ENCODE data around the gene LIPF. TPM values are rescaled to one million over a fixed set of nuclear protein-coding genes. Genes with fewer than 3 reads are reported as not detected.

LIPF gene
- total RNA-seq, 1 experiment from 2014 or later, result not detected

DNA sequence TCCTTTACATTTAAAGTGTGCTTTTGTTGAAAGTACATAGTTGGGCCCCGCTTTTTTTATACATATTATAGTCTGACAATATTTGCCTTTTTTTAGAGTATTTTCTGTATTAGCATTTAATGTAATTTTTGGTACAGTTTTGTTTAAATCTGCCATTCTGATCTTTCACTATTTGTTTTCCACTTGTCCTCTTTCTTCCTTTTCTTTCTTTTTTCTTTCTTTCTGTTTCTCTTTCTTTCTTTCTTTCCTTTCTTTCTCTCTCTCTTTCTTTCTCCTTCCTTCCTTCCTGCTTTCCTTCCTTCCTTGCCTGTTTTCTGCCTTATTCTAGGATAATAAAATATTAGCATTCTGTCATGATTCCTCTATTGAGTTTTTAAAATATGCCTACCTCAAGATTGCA, 51.3 kb downstream of the LIPF start:
- H3K4me3 Mint-ChIP-seq (ENCODE audit: unreplicated experiment), result no peak overlapping the region
- H3K9me3 Mint-ChIP-seq (ENCODE audit: unreplicated experiment), result no peaks in the 10 kb centered on the region
- POLR2A ChIA-PET, result no interaction called here
- no peak overlapping the region for H3K27ac Mint-ChIP-seq (ENCODE audit: low read depth, unreplicated experiment)
- no peaks in the 10 kb centered on the region for H3K4me1 Mint-ChIP-seq (ENCODE audit: insufficient read depth, unreplicated experiment)
- TF ChIP-seq, protein P1, sequence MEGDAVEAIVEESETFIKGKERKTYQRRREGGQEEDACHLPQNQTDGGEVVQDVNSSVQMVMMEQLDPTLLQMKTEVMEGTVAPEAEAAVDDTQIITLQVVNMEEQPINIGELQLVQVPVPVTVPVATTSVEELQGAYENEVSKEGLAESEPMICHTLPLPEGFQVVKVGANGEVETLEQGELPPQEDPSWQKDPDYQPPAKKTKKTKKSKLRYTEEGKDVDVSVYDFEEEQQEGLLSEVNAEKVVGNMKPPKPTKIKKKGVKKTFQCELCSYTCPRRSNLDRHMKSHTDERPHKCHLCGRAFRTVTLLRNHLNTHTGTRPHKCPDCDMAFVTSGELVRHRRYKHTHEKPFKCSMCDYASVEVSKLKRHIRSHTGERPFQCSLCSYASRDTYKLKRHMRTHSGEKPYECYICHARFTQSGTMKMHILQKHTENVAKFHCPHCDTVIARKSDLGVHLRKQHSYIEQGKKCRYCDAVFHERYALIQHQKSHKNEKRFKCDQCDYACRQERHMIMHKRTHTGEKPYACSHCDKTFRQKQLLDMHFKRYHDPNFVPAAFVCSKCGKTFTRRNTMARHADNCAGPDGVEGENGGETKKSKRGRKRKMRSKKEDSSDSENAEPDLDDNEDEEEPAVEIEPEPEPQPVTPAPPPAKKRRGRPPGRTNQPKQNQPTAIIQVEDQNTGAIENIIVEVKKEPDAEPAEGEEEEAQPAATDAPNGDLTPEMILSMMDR (IDR thresholded peaks at IDR 0.05; ENCODE audit: unreplicated experiment), result no peak
- no peaks in the 10 kb centered on the region for H3K27me3 Mint-ChIP-seq (ENCODE audit: insufficient read depth, unreplicated experiment)
- intact Hi-C loops (cut with micrococcal nuclease), result no loop called here
- BruUV-seq (replicated peaks), result no TSS peak
- CTCF ChIA-PET, result no interaction called here
- no peaks in the 10 kb centered on the region for H3K36me3 Mint-ChIP-seq (ENCODE audit: insufficient read depth, unreplicated experiment)
- no peak for DNase-seq (ENCODE audit: unreplicated experiment)

DNA sequence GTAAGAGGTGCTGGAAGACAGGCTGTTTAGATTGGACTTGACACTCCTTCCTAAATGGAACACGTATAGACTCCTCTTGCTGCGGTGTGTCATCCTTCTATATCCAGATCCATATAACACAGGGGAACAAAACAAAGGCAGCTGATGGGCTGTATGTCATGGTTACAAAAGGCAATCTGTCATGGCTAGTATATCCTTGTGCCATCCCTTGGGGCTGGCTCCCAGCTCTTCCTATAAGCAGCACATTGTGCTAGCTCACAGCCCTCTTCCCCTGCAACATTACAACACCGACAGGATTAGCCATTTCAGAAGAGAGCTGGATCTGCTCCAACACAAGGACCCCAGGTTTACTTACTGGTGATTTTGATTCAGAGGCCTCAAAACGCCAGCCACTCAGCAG, 57.1 kb downstream of the LIPF start:
- intact Hi-C loops (cut with micrococcal nuclease), result no loop called here

GRCh38 chr10:88725798-88726197, 61.6 kb downstream of the LIPF start:
- Mint-ChIP-seq H3K27ac (ENCODE audit: low read depth, unreplicated experiment) (no peak overlapping the region), H3K36me3 (ENCODE audit: insufficient read depth, unreplicated experiment) (no peaks in the 10 kb centered on the region), H3K9me3 (ENCODE audit: unreplicated experiment) (no peaks in the 10 kb centered on the region), H3K27me3 (ENCODE audit: insufficient read depth, unreplicated experiment) (no peaks in the 10 kb centered on the region), H3K4me3 (ENCODE audit: unreplicated experiment) (no peak overlapping the region), H3K4me1 (ENCODE audit: insufficient read depth, unreplicated experiment) (no peaks in the 10 kb centered on the region)
- TF ChIP-seq, protein P1 (IDR thresholded peaks at IDR 0.05; ENCODE audit: unreplicated experiment), result no peak
- DNase-seq (ENCODE audit: unreplicated experiment), result no peak
- intact Hi-C loops (cut with micrococcal nuclease), result no loop called here
- ChIA-PET POLR2A (interaction anchor here (0.8 to 1.0 kb wide), 2 partner anchors 18 to 907 kb away, joined by 3 read pairs; no protein-coding TSS in a partner anchor), CTCF (no interaction called here)
- BruUV-seq (replicated peaks), result no TSS peak

More for the DNA sequence above, 57.1 kb downstream of the LIPF start:
- ChIA-PET POLR2A (interaction anchor here (0.8 to 1.1 kb wide), 2 partner anchors 14 to 16 kb away, joined by 3 read pairs; partner anchors contain the start of gene LIPK), CTCF (interaction anchor here (0.6 to 1.1 kb wide), 2 partner anchors 9 to 89 kb away, joined by 3 read pairs; no protein-coding TSS in a partner anchor)
- no TSS peak for BruUV-seq (replicated peaks)
- Mint-ChIP-seq H3K4me3 (ENCODE audit: unreplicated experiment) (no peak overlapping the region), H3K4me1 (ENCODE audit: insufficient read depth, unreplicated experiment) (no peaks in the 10 kb centered on the region), H3K27ac (ENCODE audit: low read depth, unreplicated experiment) (no peak overlapping the region), H3K27me3 (ENCODE audit: insufficient read depth, unreplicated experiment) (no peaks in the 10 kb centered on the region), H3K9me3 (ENCODE audit: unreplicated experiment) (no peaks in the 10 kb centered on the region), H3K36me3 (ENCODE audit: insufficient read depth, unreplicated experiment) (no peaks in the 10 kb centered on the region)
- DNase-seq (ENCODE audit: unreplicated experiment), result no peak
- TF ChIP-seq, protein P1 (IDR thresholded peaks at IDR 0.05; ENCODE audit: unreplicated experiment), result no peak

- H3K27ac Mint-ChIP-seq (ENCODE audit: low read depth, unreplicated experiment), result no peak overlapping the region
These were observed 64.0 kb downstream of the LIPF start for GRCh38 chr10:88728107-88728763.

More at GRCh38 chr10:88728107-88728763, 64.0 kb downstream of the LIPF start:
- POLR2A ChIA-PET, result interaction anchor here (0.7 to 1.3 kb wide), 2 partner anchors 19 to 31 kb away, joined by 3 read pairs; no protein-coding TSS in a partner anchor
- intact Hi-C loops (cut with micrococcal nuclease), result no loop called here
- BruUV-seq (replicated peaks), result no TSS peak
- CTCF ChIA-PET, result interaction anchor here (0.5 to 1.4 kb wide), 8 partner anchors 17 to 1125 kb away, joined by 3 to 5 read pairs (median 4); no protein-coding TSS in a partner anchor
- TF ChIP-seq, protein P1 (IDR thresholded peaks at IDR 0.05; ENCODE audit: unreplicated experiment), result peak; percentile 18
- H3K4me1 Mint-ChIP-seq (ENCODE audit: insufficient read depth, unreplicated experiment), result no peaks in the 10 kb centered on the region
- H3K9me3 Mint-ChIP-seq (ENCODE audit: unreplicated experiment), result no peaks in the 10 kb centered on the region
- H3K36me3 Mint-ChIP-seq (ENCODE audit: insufficient read depth, unreplicated experiment), result no peaks in the 10 kb centered on the region
- H3K27me3 Mint-ChIP-seq (ENCODE audit: insufficient read depth, unreplicated experiment), result no peaks in the 10 kb centered on the region
- DNase-seq (ENCODE audit: unreplicated experiment), result peak; percentile 1
- H3K4me3 Mint-ChIP-seq (ENCODE audit: unreplicated experiment), result no peak overlapping the region

Other genes starting within 250 kb of the LIPF start
- not detected in 2 replicates for gene RNLS, start 81.1 kb upstream of the LIPF start, total RNA-seq (2022)
- gene LIPJ, start 77.7 kb upstream of the LIPF start, total RNA-seq (2022), result not detected in 2 replicates
- gene LIPK, start 41.8 kb downstream of the LIPF start, total RNA-seq (2022), result not detected in 2 replicates
- not detected in 2 replicates for gene LIPN, start 95.6 kb downstream of the LIPF start, total RNA-seq (2022)
- gene LIPM, start 138.3 kb downstream of the LIPF start, total RNA-seq (2022), result not detected in 2 replicates
- gene ANKRD22, start 187.4 kb downstream of the LIPF start, total RNA-seq (2022), result 0.26 TPM in 1 of 2 replicates, not detected in the other
- 18.9 and 29.2 TPM in 2 replicates for gene STAMBPL1, start 215.8 kb downstream of the LIPF start, total RNA-seq (2022)